Uterus (tissue), 4 donors: Measurements from ENCODE around the gene TMPRSS6. TPM values are rescaled to one million over a fixed set of nuclear protein-coding genes. Genes with fewer than 3 reads are reported as not detected.

Experiments used
- DNase-seq, 2 donors: peaks; one replicate each; pipeline ENCODE4 v3.0.0-alpha.2; 2019 to 2020
- H3K27ac ChIP-seq, 2 donors: fragments of 200-600 bp; sonication (generic); 1 replicate in 1 of 2; 2 replicates in 1 of 2; pipeline ENCODE4 v1.5.1; 2016 to 2018
- H3K27me3 ChIP-seq, 2 donors: fragments of 200-600 bp; sonication (generic); one replicate each; pipeline ENCODE4 v1.5.1; 2018 to 2019; ENCODE audit warnings: control low read depth in 1 of 2
- H3K36me3 ChIP-seq, 2 donors: fragments of 200-600 bp; sonication (generic); one replicate each; pipeline ENCODE4 v1.5.1; 2019; ENCODE audit warnings: control low read depth in 1 of 2
- H3K4me1 ChIP-seq, 2 donors: fragments of 200-600 bp; sonication (generic); one replicate each; pipeline ENCODE4 v1.5.1; 2018 to 2019; ENCODE audit warnings: control low read depth in 1 of 2
- H3K4me3 ChIP-seq, 2 donors: fragments of 200-600 bp; sonication (generic); 1 replicate in 1 of 2; 2 replicates in 1 of 2; pipeline ENCODE4 v1.5.1; 2018 to 2019; ENCODE audit warnings: mild to moderate bottlenecking in 1 of 2
- H3K9me3 ChIP-seq, 2 donors: fragments of 200-600 bp; sonication (generic); one replicate each; pipeline ENCODE4 v1.5.1; 2019; ENCODE audit warnings: control low read depth in 1 of 2
- CTCF ChIP-seq, 4 experiments: fragments of 200-600 bp in 2 of 4; fragments of 450-650 bp in 2 of 4; sonication (generic) in 2 of 4; IDR thresholded peaks; one replicate each; pipeline ENCODE4 v1.5.1; 2016 to 2019; ENCODE audit warnings: antibody characterized with exemption in 4 of 4, mild to moderate bottlenecking in 2 of 4, moderate library complexity in 1 of 4
- POLR2A ChIP-seq, 2 donors: fragments of 450-650 bp; IDR thresholded peaks; one replicate each; pipeline ENCODE4 v1.6.1; 2016; ENCODE audit warnings: antibody characterized with exemption in 2 of 2, mild to moderate bottlenecking in 1 of 2, moderate library complexity in 1 of 2
- intact Hi-C: fragments of 100-400 bp; cut with DNase I; formaldehyde crosslinking; loops from one replicate; pipeline ENCODE4 v1.15.1; 2023; ENCODE audit warnings: low total_unique reads
- total RNA-seq, 4 donors: library from RNA; depleted of rRNA in 3 of 4; stranded (reverse); fragments of >200 nt in 3 of 4; gene quantifications; one replicate each; pipeline versions ENCODE4 v1.1.0 to v1.2.4, GENCODE V29; 2014 to 2023
- donor health status: DM: yes; HTN: yes; CAD: no.

Gene TMPRSS6
- total RNA-seq, 4 donors from 2014 or later: not detected

- no peaks in the 10 kb centered on the region for H3K4me1 ChIP-seq
- DNase-seq: no peak
- H3K4me3 ChIP-seq: no peak overlapping the region
- no peaks in the 10 kb centered on the region for H3K36me3 ChIP-seq
- no peaks in the 10 kb centered on the region for H3K27me3 ChIP-seq
- H3K9me3 ChIP-seq: no peaks in the 10 kb centered on the region
- intact Hi-C loops: no loop called here
- TF ChIP-seq CTCF (IDR thresholded peaks at IDR 0.05) (no peak), POLR2A (IDR thresholded peaks at IDR 0.05) (no peak)
- H3K27ac ChIP-seq: no peak overlapping the region
Measured at GRCh38 chr22:37105990-37106389, 3.5 kb downstream of the TMPRSS6 start.

- no peaks in the 10 kb centered on the region for H3K4me1 ChIP-seq
- no peak overlapping the region for H3K27ac ChIP-seq
- H3K9me3 ChIP-seq: no peaks in the 10 kb centered on the region
- no peaks in the 10 kb centered on the region for H3K36me3 ChIP-seq
- intact Hi-C loops: no loop called here
- H3K4me3 ChIP-seq: no peak overlapping the region
- DNase-seq: no peak
- TF ChIP-seq POLR2A (IDR thresholded peaks at IDR 0.05) (no peak), CTCF (IDR thresholded peaks at IDR 0.05) (no peak)
- no peaks in the 10 kb centered on the region for H3K27me3 ChIP-seq
Measured at GRCh38 chr22:37105154-37105553, 4.4 kb downstream of the TMPRSS6 start.

GRCh38 chr22:37103656-37104452, 5.7 kb downstream of the TMPRSS6 start:
- Histone ChIP-seq H3K27ac (no peak overlapping the region), H3K36me3 (no peaks in the 10 kb centered on the region), H3K9me3 (no peaks in the 10 kb centered on the region), H3K4me3 (no peak overlapping the region), H3K27me3 (no peaks in the 10 kb centered on the region), H3K4me1 (no peaks in the 10 kb centered on the region)
- no peak for DNase-seq
- TF ChIP-seq POLR2A (IDR thresholded peaks at IDR 0.05) (no peak), CTCF (IDR thresholded peaks at IDR 0.05) (no peak)
- intact Hi-C loops: no loop called here

GRCh38 chr22:37103151-37103550, 6.4 kb downstream of the TMPRSS6 start:
- intact Hi-C loops: no loop called here
- no peaks in the 10 kb centered on the region for H3K27me3 ChIP-seq

More at GRCh38 chr22:37103151-37103550, 6.4 kb downstream of the TMPRSS6 start:
- Histone ChIP-seq H3K27ac (no peak overlapping the region), H3K4me1 (no peaks in the 10 kb centered on the region), H3K4me3 (no peak overlapping the region), H3K9me3 (no peaks in the 10 kb centered on the region), H3K36me3 (no peaks in the 10 kb centered on the region)
- DNase-seq: no peak
- TF ChIP-seq CTCF (IDR thresholded peaks at IDR 0.05) (no peak), POLR2A (IDR thresholded peaks at IDR 0.05) (no peak)
